ENCODE measurements around the gene FREM3.
"Not testable (repeated sequence)": the region's sequence is repeated elsewhere in the genome, so short reads cannot be mapped to it uniquely, and the experiment has no call there.

FREM3 gene

DNA sequence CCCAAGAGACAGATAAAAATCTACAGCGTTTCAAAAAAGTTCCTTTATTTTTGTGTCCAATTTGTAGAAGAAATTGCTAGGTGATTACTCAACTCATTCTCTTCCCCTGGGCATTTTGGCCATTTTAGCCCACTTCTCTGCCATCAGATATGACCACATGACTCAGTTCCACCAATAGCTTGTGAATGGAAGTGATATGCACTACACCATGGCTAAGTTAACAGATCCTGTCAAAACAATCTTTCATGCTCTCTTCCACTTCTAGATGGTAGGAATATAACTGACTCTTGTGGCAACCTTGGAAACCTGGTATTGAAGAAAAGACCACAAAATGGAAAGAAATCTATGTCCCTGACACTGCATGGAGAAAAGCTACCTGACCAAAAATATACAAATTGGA is 26.2 kb upstream of the FREM3 start:
- H3K27ac ChIP-seq, result no peak overlapping the region

GRCh38 chr4:143721317-143721716 is 20.8 kb upstream of the FREM3 start:
- H3K27ac ChIP-seq, result no peak overlapping the region
- TF ChIP-seq ZFX (IDR thresholded peaks at IDR 0.05; ENCODE audit: borderline replicate concordance), result no peak
- TF ChIP-seq, protein P1, sequence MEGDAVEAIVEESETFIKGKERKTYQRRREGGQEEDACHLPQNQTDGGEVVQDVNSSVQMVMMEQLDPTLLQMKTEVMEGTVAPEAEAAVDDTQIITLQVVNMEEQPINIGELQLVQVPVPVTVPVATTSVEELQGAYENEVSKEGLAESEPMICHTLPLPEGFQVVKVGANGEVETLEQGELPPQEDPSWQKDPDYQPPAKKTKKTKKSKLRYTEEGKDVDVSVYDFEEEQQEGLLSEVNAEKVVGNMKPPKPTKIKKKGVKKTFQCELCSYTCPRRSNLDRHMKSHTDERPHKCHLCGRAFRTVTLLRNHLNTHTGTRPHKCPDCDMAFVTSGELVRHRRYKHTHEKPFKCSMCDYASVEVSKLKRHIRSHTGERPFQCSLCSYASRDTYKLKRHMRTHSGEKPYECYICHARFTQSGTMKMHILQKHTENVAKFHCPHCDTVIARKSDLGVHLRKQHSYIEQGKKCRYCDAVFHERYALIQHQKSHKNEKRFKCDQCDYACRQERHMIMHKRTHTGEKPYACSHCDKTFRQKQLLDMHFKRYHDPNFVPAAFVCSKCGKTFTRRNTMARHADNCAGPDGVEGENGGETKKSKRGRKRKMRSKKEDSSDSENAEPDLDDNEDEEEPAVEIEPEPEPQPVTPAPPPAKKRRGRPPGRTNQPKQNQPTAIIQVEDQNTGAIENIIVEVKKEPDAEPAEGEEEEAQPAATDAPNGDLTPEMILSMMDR (IDR thresholded peaks at IDR 0.05), result no peak

More for the DNA sequence above, 26.2 kb upstream of the FREM3 start:
- TF ChIP-seq ZFX (IDR thresholded peaks at IDR 0.05; ENCODE audit: borderline replicate concordance), result no peak
- TF ChIP-seq, protein P1 (IDR thresholded peaks at IDR 0.05), result no peak

GRCh38 chr4:143718748-143719147 is 18.3 kb upstream of the FREM3 start:
- not testable (repeated sequence) for H3K27ac ChIP-seq

DNA sequence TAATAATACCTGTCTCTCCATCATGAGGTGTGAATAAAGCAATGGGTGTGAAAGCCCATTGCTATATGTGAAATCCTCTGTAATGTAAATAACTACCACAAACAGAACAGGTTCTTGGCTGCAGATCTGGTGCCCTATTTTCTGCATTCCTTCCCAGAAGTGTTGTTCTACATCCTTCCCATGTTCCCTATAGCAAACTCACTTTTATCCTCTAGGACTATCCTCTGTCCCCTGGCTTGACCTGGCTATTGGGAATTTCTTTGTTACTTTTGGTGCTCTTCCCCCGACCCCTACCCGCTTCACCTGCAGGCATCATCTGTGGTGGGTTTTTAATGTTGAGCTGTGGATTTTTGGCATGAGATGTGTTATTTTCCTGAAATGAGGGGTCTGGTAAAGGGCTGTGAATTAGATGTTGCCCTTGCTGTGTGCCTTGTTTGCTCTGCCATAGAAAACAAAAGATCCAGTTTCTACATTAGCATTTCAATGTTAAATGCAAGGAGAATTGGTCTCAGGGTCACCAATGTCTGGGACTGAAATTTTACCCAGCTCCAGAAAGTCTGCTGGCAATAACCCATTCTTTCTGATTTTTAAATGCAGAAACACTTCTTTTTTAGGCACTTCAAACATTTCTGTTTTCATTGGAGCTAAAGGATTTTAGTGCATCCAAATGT is 13.6 kb upstream of the FREM3 start:
- TF ChIP-seq, protein P1 (IDR thresholded peaks at IDR 0.05), result no peak
- TF ChIP-seq ZFX (IDR thresholded peaks at IDR 0.05; ENCODE audit: borderline replicate concordance), result no peak
- H3K27ac ChIP-seq, result no peak overlapping the region

GRCh38 chr4:143713553-143713952 is 13.1 kb upstream of the FREM3 start:
- no peak overlapping the region for H3K27ac ChIP-seq
- no peak for TF ChIP-seq ZFX (IDR thresholded peaks at IDR 0.05; ENCODE audit: borderline replicate concordance)
- TF ChIP-seq, protein P1 (IDR thresholded peaks at IDR 0.05), result no peak

DNA sequence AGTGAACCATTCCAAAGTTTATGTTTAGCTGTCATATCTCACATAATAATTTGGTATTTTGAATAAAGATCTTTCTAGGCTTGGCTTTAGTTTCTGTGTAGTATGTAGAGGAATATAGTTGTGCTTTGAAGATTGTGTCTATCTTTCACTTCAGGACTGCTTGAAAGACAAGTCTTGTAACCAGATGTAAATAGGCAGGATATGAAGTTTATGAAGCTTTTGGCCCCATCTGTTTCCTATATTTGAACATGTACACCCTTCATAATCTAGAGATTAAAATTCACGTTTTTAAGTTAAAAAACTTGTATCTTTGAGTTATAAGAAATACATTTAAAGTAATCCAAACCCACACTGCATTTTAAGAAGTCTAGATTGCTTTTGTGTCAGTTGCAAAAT is 11.7 kb upstream of the FREM3 start:
- no peak overlapping the region for H3K27ac ChIP-seq
- TF ChIP-seq ZFX (IDR thresholded peaks at IDR 0.05; ENCODE audit: borderline replicate concordance), result no peak
- TF ChIP-seq, protein P1 (IDR thresholded peaks at IDR 0.05), result no peak

GRCh38 chr4:143711543-143712154 is 11.2 kb upstream of the FREM3 start:
- no peak for TF ChIP-seq ZFX (IDR thresholded peaks at IDR 0.05; ENCODE audit: borderline replicate concordance)
- TF ChIP-seq, protein P1 (IDR thresholded peaks at IDR 0.05), result peak; percentile 26
- H3K27ac ChIP-seq, result no peak overlapping the region
